ENCODE data around the gene OR10D3.
"Not testable (repeated sequence)": the region's sequence is repeated elsewhere in the genome, so short reads cannot be mapped to it uniquely, and the experiment has no call there.

The OR10D3 gene

GRCh38 chr11:124210421-124210820 is 27.3 kb downstream of the OR10D3 start:
- Histone ChIP-seq H3K4me1 (ENCODE audit: insufficient read depth, poor library complexity, severe bottlenecking) (no peaks in the 10 kb centered on the region), H3K36me3 (ENCODE audit: low read depth) (no peaks in the 10 kb centered on the region), H3K27me3 (ENCODE audit: insufficient read depth, poor library complexity, severe bottlenecking) (peaks cover 3% of the 10 kb centered on the region), H3K9me3 (ENCODE audit: severe bottlenecking) (no peaks in the 10 kb centered on the region), H3K27ac (ENCODE audit: poor library complexity, severe bottlenecking) (no peak overlapping the region), H3K4me3 (ENCODE audit: severe bottlenecking) (no peak overlapping the region)
- no peak for ATAC-seq (ENCODE audit: low read depth)
- DNase-seq (ENCODE audit: low spot score), result no peak
- no peak for TF ChIP-seq CTCF (IDR thresholded peaks at IDR 0.05; ENCODE audit: poor library complexity, severe bottlenecking)

GRCh38 chr11:124211321-124211720 is 28.2 kb downstream of the OR10D3 start:
- H3K27ac ChIP-seq (ENCODE audit: poor library complexity, severe bottlenecking), result no peak overlapping the region
- no peak for TF ChIP-seq CTCF (IDR thresholded peaks at IDR 0.05; ENCODE audit: poor library complexity, severe bottlenecking)
- H3K4me3 ChIP-seq (ENCODE audit: severe bottlenecking), result no peak overlapping the region
- H3K4me1 ChIP-seq (ENCODE audit: insufficient read depth, poor library complexity, severe bottlenecking), result no peaks in the 10 kb centered on the region
- no peak for ATAC-seq (ENCODE audit: low read depth)
- DNase-seq (ENCODE audit: low spot score), result no peak
- no peaks in the 10 kb centered on the region for H3K36me3 ChIP-seq (ENCODE audit: low read depth)
- peaks cover 3% of the 10 kb centered on the region for H3K27me3 ChIP-seq (ENCODE audit: insufficient read depth, poor library complexity, severe bottlenecking)
- H3K9me3 ChIP-seq (ENCODE audit: severe bottlenecking), result no peaks in the 10 kb centered on the region

- DNase-seq (ENCODE audit: low spot score) (no peak), ATAC-seq (ENCODE audit: low read depth) (no peak)
- TF ChIP-seq CTCF (IDR thresholded peaks at IDR 0.05; ENCODE audit: poor library complexity, severe bottlenecking), result no peak
- no peak overlapping the region for H3K4me3 ChIP-seq (ENCODE audit: severe bottlenecking)
- H3K36me3 ChIP-seq (ENCODE audit: low read depth), result no peaks in the 10 kb centered on the region
- no peaks in the 10 kb centered on the region for H3K9me3 ChIP-seq (ENCODE audit: severe bottlenecking)
- H3K4me1 ChIP-seq (ENCODE audit: insufficient read depth, poor library complexity, severe bottlenecking), result no peaks in the 10 kb centered on the region
- H3K27me3 ChIP-seq (ENCODE audit: insufficient read depth, poor library complexity, severe bottlenecking), result peaks cover 3% of the 10 kb centered on the region
- no peak overlapping the region for H3K27ac ChIP-seq (ENCODE audit: poor library complexity, severe bottlenecking)
These were observed 30.9 kb downstream of the OR10D3 start for GRCh38 chr11:124214027-124214426.

- ATAC-seq (ENCODE audit: low read depth), result peak; percentile 54; the same call in 2 of the 3 replicates
- Histone ChIP-seq H3K4me3 (ENCODE audit: severe bottlenecking) (no peak overlapping the region), H3K4me1 (ENCODE audit: insufficient read depth, poor library complexity, severe bottlenecking) (peaks cover 6% of the 10 kb centered on the region), H3K36me3 (ENCODE audit: low read depth) (no peaks in the 10 kb centered on the region), H3K27ac (ENCODE audit: poor library complexity, severe bottlenecking) (no peak overlapping the region), H3K9me3 (ENCODE audit: severe bottlenecking) (no peaks in the 10 kb centered on the region), H3K27me3 (ENCODE audit: insufficient read depth, poor library complexity, severe bottlenecking) (peaks cover 3% of the 10 kb centered on the region)
- no peak for TF ChIP-seq CTCF (IDR thresholded peaks at IDR 0.05; ENCODE audit: poor library complexity, severe bottlenecking)
- DNase-seq (ENCODE audit: low spot score), result no peak
These were observed 36.0 kb downstream of the OR10D3 start for GRCh38 chr11:124219126-124219525.

GRCh38 chr11:124222407-124222806 is 39.3 kb downstream of the OR10D3 start:
- no peak for DNase-seq (ENCODE audit: low spot score)
- H3K36me3 ChIP-seq (ENCODE audit: low read depth), result no peaks in the 10 kb centered on the region
- H3K27me3 ChIP-seq (ENCODE audit: insufficient read depth, poor library complexity, severe bottlenecking), result peaks cover 6% of the 10 kb centered on the region
- no peak for ATAC-seq (ENCODE audit: low read depth)
- TF ChIP-seq CTCF (IDR thresholded peaks at IDR 0.05; ENCODE audit: poor library complexity, severe bottlenecking), result no peak
- H3K27ac ChIP-seq (ENCODE audit: poor library complexity, severe bottlenecking), result no peak overlapping the region
- no peaks in the 10 kb centered on the region for H3K9me3 ChIP-seq (ENCODE audit: severe bottlenecking)
- no peak overlapping the region for H3K4me3 ChIP-seq (ENCODE audit: severe bottlenecking)
- peaks cover 6% of the 10 kb centered on the region for H3K4me1 ChIP-seq (ENCODE audit: insufficient read depth, poor library complexity, severe bottlenecking)

GRCh38 chr11:124224618-124225423 is 41.7 kb downstream of the OR10D3 start:
- not testable (repeated sequence) for DNase-seq (ENCODE audit: low spot score)

More at GRCh38 chr11:124224618-124225423, 41.7 kb downstream of the OR10D3 start:
- H3K4me1 ChIP-seq (ENCODE audit: insufficient read depth, poor library complexity, severe bottlenecking); H3K27ac ChIP-seq (ENCODE audit: poor library complexity, severe bottlenecking); H3K27me3 ChIP-seq (ENCODE audit: insufficient read depth, poor library complexity, severe bottlenecking); H3K9me3 ChIP-seq (ENCODE audit: severe bottlenecking); H3K4me3 ChIP-seq (ENCODE audit: severe bottlenecking); ATAC-seq (ENCODE audit: low read depth); H3K36me3 ChIP-seq (ENCODE audit: low read depth): not testable (repeated sequence)

All from RWPE2 (cell line).